ENCODE data around the gene NRDE2.

GRCh38 chr14:90358359-90358758 lies 26.6 kb upstream of the NRDE2 start:
- TF ChIP-seq, protein P1, sequence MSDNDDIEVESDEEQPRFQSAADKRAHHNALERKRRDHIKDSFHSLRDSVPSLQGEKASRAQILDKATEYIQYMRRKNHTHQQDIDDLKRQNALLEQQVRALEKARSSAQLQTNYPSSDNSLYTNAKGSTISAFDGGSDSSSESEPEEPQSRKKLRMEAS (IDR thresholded peaks at IDR 0.05): no peak
- TF ChIP-seq ATF3 (IDR thresholded peaks at IDR 0.05): no peak
- no peak for TF ChIP-seq CTCF (IDR thresholded peaks at IDR 0.05; ENCODE audit: low read depth, low read length, missing input control)
- no peak for TF ChIP-seq RAD21 (IDR thresholded peaks at IDR 0.05)
- TF ChIP-seq, protein P2, sequence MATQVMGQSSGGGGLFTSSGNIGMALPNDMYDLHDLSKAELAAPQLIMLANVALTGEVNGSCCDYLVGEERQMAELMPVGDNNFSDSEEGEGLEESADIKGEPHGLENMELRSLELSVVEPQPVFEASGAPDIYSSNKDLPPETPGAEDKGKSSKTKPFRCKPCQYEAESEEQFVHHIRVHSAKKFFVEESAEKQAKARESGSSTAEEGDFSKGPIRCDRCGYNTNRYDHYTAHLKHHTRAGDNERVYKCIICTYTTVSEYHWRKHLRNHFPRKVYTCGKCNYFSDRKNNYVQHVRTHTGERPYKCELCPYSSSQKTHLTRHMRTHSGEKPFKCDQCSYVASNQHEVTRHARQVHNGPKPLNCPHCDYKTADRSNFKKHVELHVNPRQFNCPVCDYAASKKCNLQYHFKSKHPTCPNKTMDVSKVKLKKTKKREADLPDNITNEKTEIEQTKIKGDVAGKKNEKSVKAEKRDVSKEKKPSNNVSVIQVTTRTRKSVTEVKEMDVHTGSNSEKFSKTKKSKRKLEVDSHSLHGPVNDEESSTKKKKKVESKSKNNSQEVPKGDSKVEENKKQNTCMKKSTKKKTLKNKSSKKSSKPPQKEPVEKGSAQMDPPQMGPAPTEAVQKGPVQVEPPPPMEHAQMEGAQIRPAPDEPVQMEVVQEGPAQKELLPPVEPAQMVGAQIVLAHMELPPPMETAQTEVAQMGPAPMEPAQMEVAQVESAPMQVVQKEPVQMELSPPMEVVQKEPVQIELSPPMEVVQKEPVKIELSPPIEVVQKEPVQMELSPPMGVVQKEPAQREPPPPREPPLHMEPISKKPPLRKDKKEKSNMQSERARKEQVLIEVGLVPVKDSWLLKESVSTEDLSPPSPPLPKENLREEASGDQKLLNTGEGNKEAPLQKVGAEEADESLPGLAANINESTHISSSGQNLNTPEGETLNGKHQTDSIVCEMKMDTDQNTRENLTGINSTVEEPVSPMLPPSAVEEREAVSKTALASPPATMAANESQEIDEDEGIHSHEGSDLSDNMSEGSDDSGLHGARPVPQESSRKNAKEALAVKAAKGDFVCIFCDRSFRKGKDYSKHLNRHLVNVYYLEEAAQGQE (IDR thresholded peaks at IDR 0.05): no peak
- no peak for TF ChIP-seq EGR1 (IDR thresholded peaks at IDR 0.05; ENCODE audit: low read depth in 2 of 2)
- TF ChIP-seq GABPA (IDR thresholded peaks at IDR 0.05 in 1 of 2, conservative IDR thresholded peaks at IDR 0.05 in 1 of 2): no peak
- no peak for TF ChIP-seq TAF1 (conservative IDR thresholded peaks at IDR 0.05)
- no peak for TF ChIP-seq JUND (IDR thresholded peaks at IDR 0.05)
- TF ChIP-seq ZBTB33 (IDR thresholded peaks at IDR 0.05): no peak
- TF ChIP-seq RXRA (IDR thresholded peaks at IDR 0.05): no peak
- no peak for TF ChIP-seq HNF4A (conservative IDR thresholded peaks at IDR 0.05)
